GM12864 (cell line): ENCODE data around the gene ELF5.

ENCODE experiments used
- DNase-seq: peaks from one replicate; pipeline ENCODE4 v3.0.0-alpha.2; 2011; ENCODE audit warnings: low read depth
- H3K4me3 ChIP-seq: 2 replicates; pipeline ENCODE4 v1.5.1; 2011; ENCODE audit warnings: mild to moderate bottlenecking, low read depth, low read length, control low read depth
- CTCF ChIP-seq: IDR thresholded peaks from 2 replicates; pipeline ENCODE4 v1.5.1; 2011; ENCODE audit warnings: low read depth, mild to moderate bottlenecking, moderate library complexity, low read length, control low read depth, inconsistent platforms; ENCODE audit errors: missing control alignments

Gene ELF5

GRCh38 chr11:34531663-34532062, 18.1 kb upstream of the ELF5 start:
- DNase-seq: no peak
- no peak for TF ChIP-seq CTCF
- no peak overlapping the region for H3K4me3 ChIP-seq

- TF ChIP-seq CTCF: no peak
- no peak for DNase-seq
Observed at GRCh38 chr11:34530545-34531234, 17.1 kb upstream of the ELF5 start.

GRCh38 chr11:34529643-34530042, 16.0 kb upstream of the ELF5 start:
- H3K4me3 ChIP-seq: no peak overlapping the region
- TF ChIP-seq CTCF: no peak
- DNase-seq: no peak

More at GRCh38 chr11:34530545-34531234, 17.1 kb upstream of the ELF5 start:
- H3K4me3 ChIP-seq: no peak overlapping the region

- no peak for DNase-seq
Observed at GRCh38 chr11:34528072-34528471, 14.5 kb upstream of the ELF5 start.

GRCh38 chr11:34525888-34526657, 12.5 kb upstream of the ELF5 start:
- no peak for TF ChIP-seq CTCF
- DNase-seq: no peak
- H3K4me3 ChIP-seq: no peak overlapping the region

More at GRCh38 chr11:34528072-34528471, 14.5 kb upstream of the ELF5 start:
- H3K4me3 ChIP-seq: no peak overlapping the region
- no peak for TF ChIP-seq CTCF

- TF ChIP-seq CTCF: no peak
- DNase-seq: no peak
- H3K4me3 ChIP-seq: no peak overlapping the region
Observed at GRCh38 chr11:34525098-34525497, 11.5 kb upstream of the ELF5 start.
